GM20000 (cell line): ENCODE results near the gene LGALS3BP.

ENCODE experiments used
- DNase-seq: peaks from one replicate; pipeline ENCODE4 v3.0.0; 2012; ENCODE audit warnings: low spot score
- TF ChIP-seq, protein P1 (sequence below): IDR thresholded peaks from 2 replicates; pipeline ENCODE4 v1.5.1; 2012; ENCODE audit warnings: mild to moderate bottlenecking, control low read depth; ENCODE audit errors: extremely low read depth, missing control alignments

The LGALS3BP gene

GRCh38 chr17:78979780-78980623 is at the start of gene LGALS3BP:
TSS of gene LGALS3BP (minus strand) at chr17:78979923. CDS start at chr17:78977191, 2,732 bp downstream.
- TF ChIP-seq, protein P1, sequence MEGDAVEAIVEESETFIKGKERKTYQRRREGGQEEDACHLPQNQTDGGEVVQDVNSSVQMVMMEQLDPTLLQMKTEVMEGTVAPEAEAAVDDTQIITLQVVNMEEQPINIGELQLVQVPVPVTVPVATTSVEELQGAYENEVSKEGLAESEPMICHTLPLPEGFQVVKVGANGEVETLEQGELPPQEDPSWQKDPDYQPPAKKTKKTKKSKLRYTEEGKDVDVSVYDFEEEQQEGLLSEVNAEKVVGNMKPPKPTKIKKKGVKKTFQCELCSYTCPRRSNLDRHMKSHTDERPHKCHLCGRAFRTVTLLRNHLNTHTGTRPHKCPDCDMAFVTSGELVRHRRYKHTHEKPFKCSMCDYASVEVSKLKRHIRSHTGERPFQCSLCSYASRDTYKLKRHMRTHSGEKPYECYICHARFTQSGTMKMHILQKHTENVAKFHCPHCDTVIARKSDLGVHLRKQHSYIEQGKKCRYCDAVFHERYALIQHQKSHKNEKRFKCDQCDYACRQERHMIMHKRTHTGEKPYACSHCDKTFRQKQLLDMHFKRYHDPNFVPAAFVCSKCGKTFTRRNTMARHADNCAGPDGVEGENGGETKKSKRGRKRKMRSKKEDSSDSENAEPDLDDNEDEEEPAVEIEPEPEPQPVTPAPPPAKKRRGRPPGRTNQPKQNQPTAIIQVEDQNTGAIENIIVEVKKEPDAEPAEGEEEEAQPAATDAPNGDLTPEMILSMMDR = no peak
- DNase-seq = no peak

GRCh38 chr17:79028496-79029326 is 49.0 kb upstream of the LGALS3BP start:
- TF ChIP-seq, protein P1 = no peak
- no peak for DNase-seq

- no peak for DNase-seq
- TF ChIP-seq, protein P1 = no peak
These were observed 48.3 kb upstream of the LGALS3BP start for GRCh38 chr17:79027925-79028491.

- no peak for DNase-seq
- TF ChIP-seq, protein P1 = no peak
These were observed 47.7 kb upstream of the LGALS3BP start for GRCh38 chr17:79027274-79027924.

GRCh38 chr17:79026376-79027273 is 46.9 kb upstream of the LGALS3BP start:
- no peak for DNase-seq
- TF ChIP-seq, protein P1 = no peak

DNA sequence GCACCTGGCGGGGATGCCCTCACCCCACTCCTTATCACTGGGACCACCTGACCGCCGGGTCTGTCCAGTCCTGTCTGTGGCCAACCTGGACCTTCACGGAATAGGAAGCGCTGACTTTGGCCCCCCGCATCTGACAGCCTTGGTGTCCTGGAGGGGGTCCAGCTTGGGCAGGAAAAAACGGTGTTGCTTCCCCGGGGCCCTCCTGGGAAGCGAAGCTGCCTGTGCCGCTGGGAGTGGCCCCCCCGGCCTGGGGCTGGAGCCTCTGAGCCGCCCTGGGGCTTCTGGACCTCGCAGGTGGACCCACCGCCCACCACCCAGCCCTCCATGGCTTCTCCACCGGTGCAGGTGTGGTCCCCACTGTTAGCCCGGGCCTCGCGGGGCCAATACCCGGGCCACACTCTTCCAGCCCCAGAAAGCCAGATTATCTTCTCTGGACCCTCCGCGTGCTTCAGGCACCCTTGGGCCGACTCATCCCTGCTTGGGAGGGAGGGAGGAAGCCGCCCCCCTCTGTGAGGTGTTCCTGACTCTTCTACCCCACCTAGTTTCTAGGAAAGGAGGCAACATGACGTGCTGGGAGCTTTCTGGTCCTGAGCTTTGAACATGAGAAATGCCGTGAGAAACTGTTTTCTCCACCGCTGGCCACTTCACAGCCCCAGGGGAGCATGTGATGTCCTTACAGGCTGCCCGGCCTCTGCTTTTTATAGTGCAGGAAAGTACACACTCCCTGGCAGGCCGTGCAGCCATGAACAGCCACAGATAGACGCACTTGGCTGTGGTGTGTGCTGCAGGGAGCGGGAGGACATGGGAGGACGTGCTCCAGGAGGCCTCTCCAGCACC is 45.4 kb upstream of the LGALS3BP start:
- TF ChIP-seq, protein P1 = no peak
- DNase-seq = no peak
